Caco-2 (cell line): ENCODE data around the gene ZNF800. TPM values are rescaled to one million over a fixed set of nuclear protein-coding genes. Genes with fewer than 3 reads are reported as not detected.

Experiments used
- Bru-seq: library from RNA; stranded (reverse); fragments of 400-500 nt; gene quantifications from one replicate; lab custom pipeline; 2021; lab: Mats Ljungman, UMichigan
- BruChase-seq, 2 experiments: library from RNA; stranded (reverse); fragments of 400-500 nt; gene quantifications; one replicate each; lab custom pipeline; 2021; lab: Mats Ljungman, UMichigan
- BruUV-seq: library from RNA; stranded (reverse); fragments of 400-500 nt; replicated peaks from 2 replicates; lab custom pipeline; 2021; lab: Mats Ljungman, UMichigan
- CTCF ChIA-PET: fragments of 300-600 bp; sonication (Branson Sonifier 250); formaldehyde crosslinking; loops from one replicate; lab custom pipeline; 2022; ENCODE audit warnings: antibody characterized with exemption; lab: Charles Lee
- POLR2A ChIA-PET: fragments of 300-600 bp; sonication (Branson Sonifier 250); formaldehyde crosslinking; loops from one replicate; lab custom pipeline; 2022; ENCODE audit warnings: antibody characterized with exemption; lab: Charles Lee
- DNase-seq, 2 experiments: peaks; one replicate each; pipeline versions ENCODE4 v3.0.0 to v3.0.0-alpha.2; 2020 to 2022
- H3K27me3 ChIP-seq: replicated peaks from 2 replicates; pipeline ENCODE4 v1.6.0; 2011; ENCODE audit warnings: low read length; ENCODE audit not compliant: control insufficient read depth, insufficient read depth
- H3K36me3 ChIP-seq: 2 replicates; pipeline ENCODE4 v1.5.1; 2011; ENCODE audit warnings: low read length; ENCODE audit not compliant: control insufficient read depth, insufficient read depth
- H3K4me1 ChIP-seq: fragments of 250-450 bp; sonication (Bioruptor Pico); 2 replicates; pipeline ENCODE4 v1.5.1; 2020; ENCODE audit warnings: mild to moderate bottlenecking
- H3K4me3 ChIP-seq: 2 replicates; pipeline ENCODE4 v1.5.1; 2011; ENCODE audit warnings: low read depth, mild to moderate bottlenecking, control low read depth, low read length
- H3K9me3 ChIP-seq: fragments of 250-450 bp; sonication (Bioruptor Pico); 2 replicates; pipeline ENCODE4 v1.5.1; 2020; ENCODE audit warnings: mild to moderate bottlenecking, moderate library complexity
- H3K27ac Mint-ChIP-seq: one replicate; pipeline ENCODE4 v1.8.0; 2022; ENCODE audit warnings: mixed read lengths; ENCODE audit not compliant: unreplicated experiment
- H3K27me3 Mint-ChIP-seq: one replicate; pipeline ENCODE4 v1.8.0; 2022; ENCODE audit warnings: mixed read lengths; ENCODE audit not compliant: insufficient read depth, unreplicated experiment
- H3K36me3 Mint-ChIP-seq: one replicate; pipeline ENCODE4 v1.8.0; 2022; ENCODE audit warnings: mild to moderate bottlenecking, mixed read lengths; ENCODE audit not compliant: insufficient read depth, unreplicated experiment
- H3K4me1 Mint-ChIP-seq: one replicate; pipeline ENCODE4 v1.8.0; 2022; ENCODE audit warnings: low read depth, mixed read lengths; ENCODE audit not compliant: unreplicated experiment
- H3K4me3 Mint-ChIP-seq: one replicate; pipeline ENCODE4 v1.8.0; 2022; ENCODE audit warnings: mild to moderate bottlenecking, moderate library complexity, mixed read lengths; ENCODE audit not compliant: unreplicated experiment
- H3K9me3 Mint-ChIP-seq: one replicate; pipeline ENCODE4 v1.8.0; 2022; ENCODE audit warnings: mixed read lengths; ENCODE audit not compliant: unreplicated experiment
- intact Hi-C: fragments of 100-400 bp; cut with micrococcal nuclease; formaldehyde crosslinking; loops from one replicate; pipeline ENCODE4 v1.10.0; 2022; ENCODE audit not compliant: unreplicated experiment
- long read RNA-seq: library from polyadenylated mRNA; stranded (forward); transcript quantifications from one replicate; pipeline ENCODE4 v2.0.0, GENCODE V29; 2022
- total RNA-seq: library from RNA; stranded (reverse); gene quantifications from 2 replicates; pipeline ENCODE4 v1.2.3, GENCODE V29; 2022
- TF ChIP-seq, protein P1 (sequence below), 2 experiments: fragments of 200-600 bp in 1 of 2; IDR thresholded peaks; 1 replicate in 1 of 2; 2 replicates in 1 of 2; pipeline versions ENCODE4 v1.5.1 to v1.8.0; 2011 to 2022; ENCODE audit warnings: antibody characterized with exemption in 1 of 2, control low read depth in 1 of 2, inconsistent platforms in 1 of 2, low read depth in 1 of 2, low read length in 1 of 2, mild to moderate bottlenecking in 1 of 2, moderate library complexity in 1 of 2; ENCODE audit not compliant: insufficient read depth in 1 of 2, severe bottlenecking in 1 of 2, unreplicated experiment in 1 of 2

Gene ZNF800, protein sequence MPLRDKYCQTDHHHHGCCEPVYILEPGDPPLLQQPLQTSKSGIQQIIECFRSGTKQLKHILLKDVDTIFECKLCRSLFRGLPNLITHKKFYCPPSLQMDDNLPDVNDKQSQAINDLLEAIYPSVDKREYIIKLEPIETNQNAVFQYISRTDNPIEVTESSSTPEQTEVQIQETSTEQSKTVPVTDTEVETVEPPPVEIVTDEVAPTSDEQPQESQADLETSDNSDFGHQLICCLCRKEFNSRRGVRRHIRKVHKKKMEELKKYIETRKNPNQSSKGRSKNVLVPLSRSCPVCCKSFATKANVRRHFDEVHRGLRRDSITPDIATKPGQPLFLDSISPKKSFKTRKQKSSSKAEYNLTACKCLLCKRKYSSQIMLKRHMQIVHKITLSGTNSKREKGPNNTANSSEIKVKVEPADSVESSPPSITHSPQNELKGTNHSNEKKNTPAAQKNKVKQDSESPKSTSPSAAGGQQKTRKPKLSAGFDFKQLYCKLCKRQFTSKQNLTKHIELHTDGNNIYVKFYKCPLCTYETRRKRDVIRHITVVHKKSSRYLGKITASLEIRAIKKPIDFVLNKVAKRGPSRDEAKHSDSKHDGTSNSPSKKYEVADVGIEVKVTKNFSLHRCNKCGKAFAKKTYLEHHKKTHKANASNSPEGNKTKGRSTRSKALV
- total RNA-seq, result 17.3 and 18.7 TPM in 2 replicates
- Bru-seq, nascent RNA, result percentile 91 among the genes with signal in this experiment
- BruChase-seq, experiment 1, labeled RNA remaining after a 2-hour chase, result percentile 93 among the genes with signal in this experiment
- BruChase-seq, experiment 2, labeled RNA remaining after a 6-hour chase, result percentile 77 among the genes with signal in this experiment
- long read RNA-seq, full-length matches to known transcripts, result 3 of 10 reads
- long read RNA-seq, partial matches to known transcripts, result 5 of 10 reads
- long read RNA-seq, other reads (novel, unspliced or antisense), result 2 of 10 reads

DNA sequence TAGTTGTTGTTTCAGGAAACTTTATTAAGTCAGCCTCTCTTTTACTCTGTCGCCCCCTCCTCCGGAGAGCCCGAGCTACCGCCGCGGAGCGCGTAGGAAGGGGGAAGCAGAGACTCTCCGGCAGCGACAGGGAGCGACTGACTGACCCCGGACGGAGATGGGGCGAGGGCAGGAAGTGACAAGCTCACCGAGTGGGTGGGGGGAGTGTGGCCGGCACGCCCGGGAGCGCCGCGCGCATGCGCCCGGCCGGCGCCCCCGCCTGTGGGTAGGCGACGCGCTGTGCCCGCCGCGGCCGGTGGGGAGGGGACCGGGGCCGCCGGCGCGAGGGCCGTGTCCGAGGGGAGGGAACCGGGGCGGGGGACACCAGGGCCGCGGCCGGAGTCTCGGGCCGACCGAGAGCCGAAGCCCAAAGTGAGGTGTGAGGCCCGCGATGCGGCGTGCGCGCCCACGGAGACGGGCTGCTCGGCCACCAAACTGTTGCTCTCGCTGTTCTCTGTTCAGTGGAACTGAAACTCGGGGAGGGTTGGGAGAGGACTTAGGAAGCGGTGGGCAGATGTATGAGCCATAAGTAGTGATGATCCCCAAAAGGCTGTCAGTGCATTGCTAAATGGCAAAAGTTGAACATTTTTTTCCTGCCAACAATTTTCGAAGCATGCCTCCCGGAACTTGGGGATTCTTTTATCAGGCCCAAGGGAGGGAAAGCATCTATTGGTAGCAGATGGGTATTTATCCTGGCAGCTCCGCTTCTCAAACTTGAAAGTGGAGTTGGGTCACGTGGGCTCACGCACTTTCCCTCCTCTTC, at the start of gene ZNF800:
ZNF800 (minus strand) TSS at position 143 of the 802 bp plus-strand sequence. CDS start 1,151 bp downstream, outside the sequence.
- Mint-ChIP-seq H3K36me3 (peaks cover 17% of the 10 kb centered on the region), H3K9me3 (no peaks in the 10 kb centered on the region), H3K27me3 (peaks cover 8% of the 10 kb centered on the region), H3K4me3 (peak within 1 kb of the TSS; percentile 97), H3K4me1 (peaks cover 7% of the 10 kb centered on the region), H3K27ac (peak within 1 kb of the TSS; percentile 93)
- Histone ChIP-seq H3K4me1 (no peaks in the 10 kb centered on the region), H3K4me3 (peak within 1 kb of the TSS; percentile 73), H3K27me3 (no peaks in the 10 kb centered on the region), H3K36me3 (no peaks in the 10 kb centered on the region), H3K9me3 (no peaks in the 10 kb centered on the region)
- ChIA-PET CTCF (interaction anchor here (1.0 kb wide), 1 partner anchor 45 kb away, joined by 4 read pairs; no protein-coding TSS in a partner anchor), POLR2A (interaction anchor here (0.6 to 1.5 kb wide), 3 partner anchors 9 to 192 kb away, joined by 3 to 5 read pairs (median 4); partner anchors contain the start of gene GCC1)
- intact Hi-C loops, result loop anchor here (5.0 to 10.0 kb wide), 2 partner anchors 192 to 260 kb away; partner anchors contain the start of genes ARF5, GCC1 and SND1
- DNase-seq, result peak; percentile 89 to 92
- no TSS peak for BruUV-seq
- TF ChIP-seq, protein P1, sequence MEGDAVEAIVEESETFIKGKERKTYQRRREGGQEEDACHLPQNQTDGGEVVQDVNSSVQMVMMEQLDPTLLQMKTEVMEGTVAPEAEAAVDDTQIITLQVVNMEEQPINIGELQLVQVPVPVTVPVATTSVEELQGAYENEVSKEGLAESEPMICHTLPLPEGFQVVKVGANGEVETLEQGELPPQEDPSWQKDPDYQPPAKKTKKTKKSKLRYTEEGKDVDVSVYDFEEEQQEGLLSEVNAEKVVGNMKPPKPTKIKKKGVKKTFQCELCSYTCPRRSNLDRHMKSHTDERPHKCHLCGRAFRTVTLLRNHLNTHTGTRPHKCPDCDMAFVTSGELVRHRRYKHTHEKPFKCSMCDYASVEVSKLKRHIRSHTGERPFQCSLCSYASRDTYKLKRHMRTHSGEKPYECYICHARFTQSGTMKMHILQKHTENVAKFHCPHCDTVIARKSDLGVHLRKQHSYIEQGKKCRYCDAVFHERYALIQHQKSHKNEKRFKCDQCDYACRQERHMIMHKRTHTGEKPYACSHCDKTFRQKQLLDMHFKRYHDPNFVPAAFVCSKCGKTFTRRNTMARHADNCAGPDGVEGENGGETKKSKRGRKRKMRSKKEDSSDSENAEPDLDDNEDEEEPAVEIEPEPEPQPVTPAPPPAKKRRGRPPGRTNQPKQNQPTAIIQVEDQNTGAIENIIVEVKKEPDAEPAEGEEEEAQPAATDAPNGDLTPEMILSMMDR (IDR thresholded peaks at IDR 0.05; ENCODE audit: insufficient read depth in 1 of 2, low read depth in 1 of 2, low read length in 1 of 2, severe bottlenecking in 1 of 2, unreplicated experiment in 1 of 2), result no peak

DNA sequence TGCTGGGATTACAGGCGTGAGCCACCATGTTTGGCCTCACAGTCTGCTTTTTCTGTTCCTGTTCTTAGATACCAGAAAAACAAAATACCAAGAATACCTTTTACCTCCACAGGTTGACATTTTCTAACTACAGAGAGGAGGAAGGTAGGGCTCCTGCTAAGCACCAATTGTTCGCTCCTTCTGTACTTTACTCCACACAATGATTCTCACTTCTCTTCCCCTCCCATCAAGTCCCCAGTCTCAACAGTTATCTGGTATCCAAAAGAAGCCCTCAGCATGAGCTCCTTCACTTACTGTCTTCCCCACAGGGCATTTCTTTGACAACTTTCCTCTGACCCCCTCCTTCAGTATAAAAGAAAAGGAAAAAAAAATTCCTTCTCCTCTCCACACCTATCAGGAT, 47.7 kb upstream of the ZNF800 start:
- BruUV-seq, result no TSS peak
- H3K9me3 Mint-ChIP-seq, result peaks cover 44% of the 10 kb centered on the region
- TF ChIP-seq, protein P1 (IDR thresholded peaks at IDR 0.05; ENCODE audit: insufficient read depth in 1 of 2, low read depth in 1 of 2, low read length in 1 of 2, severe bottlenecking in 1 of 2, unreplicated experiment in 1 of 2), result no peak
- CTCF ChIA-PET, result no interaction called here
- DNase-seq, result no peak
- H3K4me1 Mint-ChIP-seq, result no peaks in the 10 kb centered on the region
- no peak overlapping the region for H3K27ac Mint-ChIP-seq
- Histone ChIP-seq H3K9me3 (no peaks in the 10 kb centered on the region), H3K4me3 (no peak overlapping the region), H3K4me1 (no peaks in the 10 kb centered on the region), H3K27me3 (no peaks in the 10 kb centered on the region), H3K36me3 (no peaks in the 10 kb centered on the region)
- intact Hi-C loops, result no loop called here
- POLR2A ChIA-PET, result no interaction called here
- no peak overlapping the region for H3K4me3 Mint-ChIP-seq
- no peaks in the 10 kb centered on the region for H3K36me3 Mint-ChIP-seq
- peaks cover 14% of the 10 kb centered on the region for H3K27me3 Mint-ChIP-seq
